Measurements from ENCODE around the gene CRYL1. TPM values are rescaled to one million over a fixed set of nuclear protein-coding genes. Genes with fewer than 3 reads are reported as not detected.

CRYL1 gene
- 8.8 and 13.5 TPM in 2 replicates for total RNA-seq (2014; rRNA removed; shearing (Covaris generic))
- 24.5 and 24.6 TPM in 2 replicates for polyA plus RNA-seq (2015; cell fraction: cytosol; rRNA removed)
- 11.5 and 12.3 TPM in 2 replicates for polyA plus RNA-seq (2015; cell fraction: nucleus; rRNA removed)

DNA sequence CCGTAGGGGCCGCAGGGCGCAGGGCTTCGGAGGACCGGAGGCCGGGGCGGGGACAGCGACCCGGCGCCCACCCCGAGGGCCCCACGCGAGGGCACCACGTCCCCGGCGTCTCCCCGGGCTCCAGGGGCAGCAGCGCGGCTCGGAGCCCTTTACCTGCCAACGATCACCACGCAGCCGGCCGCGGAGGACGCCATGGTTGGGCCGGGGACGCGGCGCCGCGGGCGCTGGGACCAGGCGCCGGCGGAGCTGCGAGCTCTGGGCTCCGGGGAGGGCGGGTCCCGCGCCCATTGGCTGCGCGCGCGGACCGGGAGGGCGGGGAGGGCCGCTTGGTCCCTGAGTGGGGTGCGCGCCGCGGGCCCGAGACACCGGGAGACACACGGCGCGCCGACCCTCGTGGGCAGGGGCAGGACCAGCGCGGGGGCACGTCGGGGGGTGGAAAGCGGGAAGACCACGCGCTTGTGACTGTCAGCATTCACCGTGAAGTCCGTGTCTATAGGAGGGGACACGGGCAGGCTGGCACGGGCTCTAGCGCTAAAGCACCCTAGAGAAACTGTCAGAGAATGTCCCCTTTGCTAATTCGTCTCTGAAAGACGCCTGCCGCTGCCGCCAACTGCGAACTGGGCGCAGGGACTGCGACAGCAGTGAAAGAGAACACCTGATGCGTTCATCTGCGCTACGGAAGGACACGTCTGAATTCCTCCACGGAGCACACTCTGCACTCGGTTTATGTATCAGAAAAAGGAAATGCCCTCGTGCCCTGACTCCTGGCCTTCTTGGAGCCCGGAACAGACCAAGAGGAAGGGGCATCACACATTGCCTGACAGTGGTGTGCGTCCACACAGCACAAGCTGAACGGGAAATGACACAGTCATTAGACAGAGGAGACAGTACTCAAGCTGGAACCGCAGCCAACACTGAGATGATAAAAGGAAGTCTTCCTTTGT is at the start of gene CRYL1:
CRYL1 (minus strand) TSS at position 257 of the 944 bp plus-strand sequence; CDS start at position 194, 63 bp downstream.
- DNase-seq (ENCODE audit: low read depth) = peak; percentile 88

DNA sequence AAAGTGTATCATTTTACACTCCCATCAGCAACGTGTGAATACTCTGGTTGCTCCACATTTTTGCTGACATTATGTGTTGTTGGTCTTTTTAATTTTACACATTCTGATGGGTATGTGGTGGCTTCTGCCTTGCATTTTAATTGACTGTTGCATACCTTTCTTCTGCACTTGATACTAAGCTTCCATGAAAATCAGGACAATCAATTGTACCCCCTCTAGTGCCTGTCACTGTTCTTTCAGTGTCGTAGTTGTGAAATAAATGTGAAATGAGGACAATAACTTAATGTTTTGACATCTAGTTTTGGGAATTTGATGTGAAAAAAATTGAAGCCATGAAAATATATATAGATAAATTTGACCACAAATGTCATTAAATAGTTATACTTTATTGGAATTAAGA is 48.0 kb upstream of the CRYL1 start:
- no peak for DNase-seq (ENCODE audit: low read depth)

DNA sequence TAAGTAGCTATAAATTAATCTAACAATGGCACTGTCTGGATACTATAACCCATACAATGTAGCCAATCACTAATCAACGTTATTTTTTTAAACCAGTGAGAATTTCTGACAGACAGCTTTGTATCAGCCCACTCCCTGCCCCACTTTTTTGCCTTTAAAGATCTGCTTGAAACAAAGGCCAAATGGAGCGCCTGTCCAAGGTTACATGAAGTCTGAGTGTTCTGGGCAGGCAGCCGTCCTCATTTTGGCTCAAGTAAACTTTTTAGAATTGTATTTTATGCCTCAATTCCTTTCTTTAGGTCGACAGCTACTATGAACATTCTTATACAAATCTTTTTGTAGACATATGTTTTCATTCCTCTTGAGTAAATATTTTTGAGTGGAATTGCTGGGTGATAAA is 47.5 kb upstream of the CRYL1 start:
- DNase-seq (ENCODE audit: low read depth) = no peak

DNA sequence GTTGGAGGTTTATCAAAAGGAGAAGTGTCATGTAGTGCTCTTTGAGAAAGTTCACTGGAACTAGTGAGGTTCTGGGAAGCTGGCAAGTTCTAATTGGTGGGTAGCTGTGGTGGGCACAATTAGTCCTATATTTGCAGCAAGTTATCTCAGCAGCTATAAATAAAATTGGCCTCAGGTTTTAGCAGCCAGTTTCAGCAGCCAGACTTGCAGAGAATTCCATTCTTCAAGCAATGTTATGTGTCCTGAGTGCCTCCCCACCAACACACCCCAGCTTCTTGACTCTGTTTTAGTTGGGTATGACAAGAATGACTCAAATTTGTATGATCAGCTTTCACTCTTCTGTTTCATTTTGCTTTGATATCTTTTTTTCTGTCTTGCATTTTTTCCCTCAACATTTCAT is 46.0 kb upstream of the CRYL1 start:
- DNase-seq (ENCODE audit: low read depth) = no peak

GRCh38 chr13:20570517-20570916 is 44.9 kb upstream of the CRYL1 start:
- DNase-seq (ENCODE audit: low read depth) = no peak

GRCh38 chr13:20567881-20568528 is 42.3 kb upstream of the CRYL1 start:
- no peak for DNase-seq (ENCODE audit: low read depth)

- peak; percentile 85 for DNase-seq (ENCODE audit: low read depth)
These were observed 41.5 kb upstream of the CRYL1 start, which contains the start of gene IFT88 for GRCh38 chr13:20566898-20567874. Gene IFT88 (plus strand): TSS chr13:20567157. CDS start chr13:20574386, 7,229 bp downstream.

DNA sequence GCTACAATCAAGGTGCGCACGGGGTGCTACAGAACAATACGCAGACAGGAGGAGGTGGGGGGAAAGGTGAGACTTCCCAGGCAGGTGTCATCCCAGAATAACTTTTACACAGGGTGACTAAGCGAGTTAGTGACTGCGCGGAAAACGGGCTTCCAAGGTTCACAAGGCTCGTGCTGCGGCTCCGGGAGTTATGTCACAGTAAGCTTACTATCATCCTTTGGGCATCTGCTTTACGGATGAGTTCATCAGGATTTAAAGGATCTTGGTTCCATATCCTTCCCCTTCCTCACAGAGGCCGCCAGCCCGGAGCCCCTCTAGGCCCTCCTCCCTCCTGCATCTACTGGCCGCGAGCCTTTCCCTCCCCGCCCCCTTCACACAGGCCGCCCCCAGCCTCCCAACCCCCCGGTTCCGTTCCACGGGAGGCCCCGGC is 40.8 kb upstream of the CRYL1 start:
- peak; percentile 61 for DNase-seq (ENCODE audit: low read depth)

DNA sequence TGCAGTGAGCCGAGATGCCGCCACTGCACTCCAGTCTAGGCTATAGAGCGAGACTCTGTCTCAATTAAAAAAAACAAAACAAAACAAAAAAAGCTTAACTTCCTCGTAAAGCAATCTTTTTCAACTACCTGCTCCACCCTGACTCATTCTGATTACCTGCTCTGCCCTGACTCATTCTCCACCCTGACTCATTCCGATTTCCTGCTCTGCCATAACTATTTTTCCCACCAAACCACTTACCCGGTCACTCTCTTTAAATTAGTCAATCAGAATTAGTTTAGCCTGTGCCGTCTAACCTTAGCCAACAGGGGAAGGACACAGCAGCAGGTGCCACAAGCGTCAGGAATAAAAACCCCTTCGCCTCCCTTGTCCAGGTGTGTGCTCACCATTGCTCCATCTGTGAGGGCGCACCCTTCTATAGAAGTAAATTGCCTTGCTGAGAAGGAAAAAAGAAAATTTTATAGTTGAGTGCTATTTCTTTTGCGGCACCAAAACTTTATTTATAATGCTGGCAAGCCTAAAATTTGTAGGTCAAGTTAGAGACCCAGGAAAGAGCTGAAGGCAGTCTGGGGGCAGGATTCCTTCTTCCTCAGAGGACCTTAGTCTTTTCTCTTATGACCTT is 39.6 kb upstream of the CRYL1 start:
- DNase-seq (ENCODE audit: low read depth) = peak; percentile 72

DNA sequence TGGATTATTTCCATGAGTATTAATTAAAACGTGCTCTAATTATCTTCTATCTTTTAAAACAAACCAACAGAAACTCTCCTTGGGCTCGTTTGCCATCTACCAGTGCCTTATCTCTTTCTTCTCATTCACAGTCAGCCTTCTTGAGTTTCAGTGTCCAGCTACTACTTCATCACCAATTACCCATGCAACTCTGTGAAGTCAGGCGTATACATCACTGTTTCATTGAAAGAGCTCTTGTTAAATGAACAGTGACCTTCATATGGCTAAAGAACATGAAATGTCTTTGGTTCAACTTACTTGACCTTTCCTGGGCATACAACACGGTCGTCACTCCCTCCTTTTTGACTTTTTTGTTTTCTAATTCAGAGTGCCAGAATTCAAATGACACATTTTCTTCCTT is 36.1 kb upstream of the CRYL1 start:
- DNase-seq (ENCODE audit: low read depth) = no peak

- no peak for DNase-seq (ENCODE audit: low read depth)
These were observed 34.2 kb upstream of the CRYL1 start for GRCh38 chr13:20559659-20560356.

DNA sequence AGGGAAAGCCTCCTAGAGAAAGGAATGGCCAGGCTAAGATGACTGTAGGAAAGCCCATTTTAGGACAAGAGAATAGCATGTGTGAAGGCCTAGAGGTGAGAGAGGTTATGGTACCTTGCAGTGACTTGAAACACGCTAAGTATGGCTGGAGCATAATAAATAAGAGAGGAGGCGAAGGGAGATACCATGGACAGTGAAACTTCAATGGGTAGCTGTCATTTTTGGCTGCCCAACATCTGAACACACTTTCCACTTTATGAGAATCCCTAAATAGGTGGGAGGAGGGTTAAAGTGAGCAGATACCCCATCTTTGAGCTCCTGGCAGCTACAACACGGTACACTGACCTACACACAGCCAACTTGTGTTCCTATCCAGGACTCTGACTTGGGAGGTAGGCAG is 33.3 kb upstream of the CRYL1 start:
- DNase-seq (ENCODE audit: low read depth) = no peak

- DNase-seq (ENCODE audit: low read depth) = no peak
These were observed 27.7 kb upstream of the CRYL1 start for GRCh38 chr13:20553311-20553710.

DNA sequence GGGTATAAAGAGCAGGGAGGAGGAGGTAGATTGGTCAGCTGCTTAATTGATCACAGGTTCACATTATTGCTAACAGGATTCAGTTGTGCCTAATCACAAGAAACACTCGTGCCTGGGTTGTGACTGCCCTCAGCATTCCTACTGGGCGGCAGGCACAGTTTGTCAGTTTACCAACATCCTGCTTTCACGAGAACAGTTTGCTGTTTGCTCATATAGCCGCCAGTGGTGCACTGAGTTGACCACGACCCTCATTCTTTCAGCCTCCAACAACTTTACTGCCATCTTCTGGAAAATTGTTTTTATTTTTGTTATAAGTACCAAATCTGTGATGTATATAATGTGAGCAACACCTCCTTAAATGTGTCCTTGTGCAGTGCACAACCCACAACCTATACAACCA is 25.1 kb upstream of the CRYL1 start:
- peak; percentile 20 for DNase-seq (ENCODE audit: low read depth)

DNA sequence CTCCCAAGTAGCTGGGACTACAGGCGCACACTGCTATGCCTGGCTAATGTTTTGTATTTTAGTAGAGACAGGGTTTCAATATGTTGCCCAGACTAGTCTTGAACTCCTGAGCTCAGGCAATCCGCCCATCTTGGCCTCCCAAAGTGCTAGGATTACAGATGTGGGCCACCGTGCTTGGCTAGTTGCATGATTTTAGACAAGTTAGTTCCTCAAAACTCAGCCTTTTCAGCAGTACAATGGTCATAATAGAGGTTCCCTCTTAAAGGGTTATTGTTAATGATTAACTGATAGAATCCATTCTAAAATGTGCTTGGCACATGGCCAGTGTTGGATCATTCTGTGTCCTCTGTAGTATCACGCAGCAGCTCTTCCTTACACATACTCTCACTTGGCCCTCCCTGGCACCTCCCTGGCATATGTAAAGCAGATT is 21.8 kb upstream of the CRYL1 start:
- no peak for DNase-seq (ENCODE audit: low read depth)

- DNase-seq (ENCODE audit: low read depth) = no peak
These were observed 20.9 kb upstream of the CRYL1 start for GRCh38 chr13:20546556-20546955.

GRCh38 chr13:20544201-20544923 is 18.7 kb upstream of the CRYL1 start:
- no peak for DNase-seq (ENCODE audit: low read depth)

- DNase-seq (ENCODE audit: low read depth) = no peak
These were observed 11.3 kb upstream of the CRYL1 start for GRCh38 chr13:20536992-20537391.

DNA sequence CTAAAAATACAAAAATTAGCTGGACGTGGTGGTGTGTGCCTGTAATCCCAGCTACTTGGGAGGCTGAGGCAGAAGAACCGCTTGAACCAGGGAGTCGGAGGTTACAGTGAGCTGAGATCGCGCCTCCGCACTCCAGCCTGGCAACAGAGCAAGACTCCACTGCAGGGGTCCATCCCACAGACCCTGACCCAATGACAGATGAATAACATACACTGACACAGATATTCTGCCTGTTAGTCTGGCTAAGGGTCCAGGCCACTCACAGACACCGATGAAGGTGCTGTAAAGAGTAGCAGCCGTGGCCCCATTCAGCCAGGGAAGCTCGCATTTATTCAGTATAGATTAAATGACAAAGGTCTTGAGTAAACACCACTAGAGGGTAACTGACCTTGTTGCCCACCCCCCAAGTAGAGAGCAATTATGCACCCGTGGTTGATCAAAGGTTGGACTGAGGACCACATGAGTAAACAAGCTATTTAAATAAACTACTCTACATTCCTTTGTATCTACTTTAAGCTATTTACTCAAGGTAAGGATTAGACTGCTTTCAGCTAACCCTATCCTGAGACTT is 8.5 kb upstream of the CRYL1 start:
- no peak for DNase-seq (ENCODE audit: low read depth)

Data from HT1080 (cell line).